Breast epithelium (tissue), 3 donors: ENCODE results near the gene ATRAID.

ENCODE experiments used
- CTCF ChIP-seq, 3 donors: fragments of 450-650 bp; IDR thresholded peaks; one replicate each; pipeline ENCODE4 v1.5.1; 2016 to 2017; ENCODE audit warnings: antibody characterized with exemption in 3 of 3, mild to moderate bottlenecking in 3 of 3, moderate library complexity in 3 of 3
- POLR2A ChIP-seq: fragments of 450-650 bp; IDR thresholded peaks from one replicate; pipeline ENCODE4 v1.6.1; 2016; ENCODE audit warnings: antibody characterized with exemption, mild to moderate bottlenecking, moderate library complexity
- POLR2AphosphoS5 ChIP-seq, 3 donors: sonication (generic); formaldehyde crosslinking; IDR thresholded peaks; one replicate each; pipeline ENCODE4 v1.6.1; 2017; ENCODE audit warnings: antibody characterized with exemption in 3 of 3

- no peak for TF ChIP-seq POLR2A
- no peak for TF ChIP-seq CTCF (IDR thresholded peaks at IDR 0.05)
- TF ChIP-seq POLR2AphosphoS5 (IDR thresholded peaks at IDR 0.05), result no peak
Measured at GRCh38 chr2:27251766-27252165, 39.9 kb downstream of the ATRAID start.
